Brain microvascular endothelial cell (primary cell): ENCODE measurements around the gene STK32B.
A peak's percentile ranks its signal among the peaks of the same experiment; 100 is the strongest.

Experiments used
- DNase-seq: peaks from one replicate; pipeline ENCODE4 v3.0.0-alpha.2; 2020
- H3K27ac ChIP-seq: fragments of 250-450 bp; sonication (Bioruptor Pico); 2 replicates; pipeline ENCODE4 v1.5.1; 2020; ENCODE audit warnings: mild to moderate bottlenecking, moderate library complexity
- H3K27me3 ChIP-seq: fragments of 250-450 bp; sonication (Bioruptor Pico); replicated peaks from 2 replicates; pipeline ENCODE4 v1.5.1; 2020; ENCODE audit warnings: mild to moderate bottlenecking
- H3K36me3 ChIP-seq: fragments of 250-450 bp; sonication (Bioruptor Pico); replicated peaks from 2 replicates; pipeline ENCODE4 v1.5.1; 2020; ENCODE audit warnings: mild to moderate bottlenecking
- H3K4me3 ChIP-seq: 2 replicates; pipeline ENCODE4 v1.5.1; 2011; ENCODE audit warnings: low read depth, mild to moderate bottlenecking, control low read depth, low read length, moderate library complexity
- in situ Hi-C: cut with HindIII; loops from 2 replicates; pipeline ENCODE4 v1.10.0; 2017; ENCODE audit warnings: low sequenced_read_pairs, low pct_ligation_motif_present
- TF ChIP-seq, protein P1 (sequence below): IDR thresholded peaks from 2 replicates; pipeline ENCODE4 v1.5.1; 2011; ENCODE audit warnings: low read depth, mild to moderate bottlenecking, moderate library complexity, low read length, control low read depth, inconsistent platforms; ENCODE audit errors: missing control alignments

Gene STK32B

DNA sequence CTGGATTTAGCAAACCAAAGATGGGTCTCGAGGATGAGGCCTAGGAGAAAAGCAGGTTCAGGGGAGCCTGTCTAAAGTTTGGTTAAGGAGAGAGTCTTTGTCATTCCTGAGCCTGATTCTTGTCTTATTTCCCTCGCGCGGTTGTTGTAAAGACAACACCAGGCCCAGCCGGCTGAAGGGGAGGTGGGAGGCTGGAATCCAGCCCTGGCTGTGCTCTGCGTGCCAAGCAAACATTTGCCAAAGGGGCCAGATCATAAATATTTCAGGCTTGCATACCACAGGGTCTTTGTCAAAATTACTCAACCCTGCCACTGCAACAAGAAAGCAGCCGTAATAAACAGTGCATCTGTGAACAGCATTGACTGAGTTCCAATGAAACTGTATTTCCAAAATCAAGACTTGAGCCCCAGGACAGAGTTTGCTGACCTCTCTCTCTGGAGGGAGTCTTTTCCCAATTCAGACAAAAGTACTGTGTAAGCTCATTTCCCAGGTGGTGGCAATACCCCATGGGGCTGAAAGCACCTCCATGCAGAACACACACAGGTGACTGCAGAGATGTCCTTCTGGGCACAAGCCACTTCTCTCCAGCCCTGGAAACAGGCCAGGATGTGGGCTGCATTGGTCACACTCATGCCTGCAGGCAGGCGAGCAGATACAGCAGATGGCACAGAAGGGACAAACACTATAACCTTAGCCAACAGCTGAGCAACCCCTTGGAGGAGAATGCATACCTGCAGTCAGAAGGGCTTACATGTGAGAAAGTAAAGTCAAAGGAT, 320.3 kb downstream of the STK32B start:
- H3K27me3 ChIP-seq: no peaks in the 10 kb centered on the region
- H3K27ac ChIP-seq: peak overlapping the region; percentile 49
- peak; percentile 65 for DNase-seq
- TF ChIP-seq, protein P1, sequence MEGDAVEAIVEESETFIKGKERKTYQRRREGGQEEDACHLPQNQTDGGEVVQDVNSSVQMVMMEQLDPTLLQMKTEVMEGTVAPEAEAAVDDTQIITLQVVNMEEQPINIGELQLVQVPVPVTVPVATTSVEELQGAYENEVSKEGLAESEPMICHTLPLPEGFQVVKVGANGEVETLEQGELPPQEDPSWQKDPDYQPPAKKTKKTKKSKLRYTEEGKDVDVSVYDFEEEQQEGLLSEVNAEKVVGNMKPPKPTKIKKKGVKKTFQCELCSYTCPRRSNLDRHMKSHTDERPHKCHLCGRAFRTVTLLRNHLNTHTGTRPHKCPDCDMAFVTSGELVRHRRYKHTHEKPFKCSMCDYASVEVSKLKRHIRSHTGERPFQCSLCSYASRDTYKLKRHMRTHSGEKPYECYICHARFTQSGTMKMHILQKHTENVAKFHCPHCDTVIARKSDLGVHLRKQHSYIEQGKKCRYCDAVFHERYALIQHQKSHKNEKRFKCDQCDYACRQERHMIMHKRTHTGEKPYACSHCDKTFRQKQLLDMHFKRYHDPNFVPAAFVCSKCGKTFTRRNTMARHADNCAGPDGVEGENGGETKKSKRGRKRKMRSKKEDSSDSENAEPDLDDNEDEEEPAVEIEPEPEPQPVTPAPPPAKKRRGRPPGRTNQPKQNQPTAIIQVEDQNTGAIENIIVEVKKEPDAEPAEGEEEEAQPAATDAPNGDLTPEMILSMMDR: no peak
- no peaks in the 10 kb centered on the region for H3K36me3 ChIP-seq
- in situ Hi-C loops: no loop called here
- no peak overlapping the region for H3K4me3 ChIP-seq

DNA sequence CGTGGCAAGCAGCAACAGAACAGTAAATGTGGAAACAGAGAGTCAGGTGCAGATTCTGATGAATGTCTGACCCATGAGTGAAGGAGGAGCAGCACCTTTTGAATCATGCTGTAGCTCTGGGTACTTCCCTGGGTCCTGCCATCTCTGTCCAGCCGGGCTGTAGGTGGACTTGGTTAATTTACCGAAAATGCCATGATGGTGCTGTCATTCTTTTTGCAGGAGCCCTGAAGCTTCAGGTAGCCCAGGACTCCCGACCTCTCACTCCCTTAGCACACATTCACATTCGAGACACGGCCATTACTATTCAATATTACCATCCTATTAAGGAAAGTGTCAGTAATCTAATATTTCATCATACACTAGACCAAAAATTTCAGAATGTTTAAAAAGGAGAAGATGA, 320.9 kb downstream of the STK32B start:
- no peaks in the 10 kb centered on the region for H3K36me3 ChIP-seq
- H3K4me3 ChIP-seq: no peak overlapping the region
- DNase-seq: no peak
- no peak overlapping the region for H3K27ac ChIP-seq
- no peaks in the 10 kb centered on the region for H3K27me3 ChIP-seq
- in situ Hi-C loops: no loop called here
- TF ChIP-seq, protein P1: no peak

GRCh38 chr4:5373327-5373726, 322.0 kb downstream of the STK32B start:
- in situ Hi-C loops: no loop called here
- Histone ChIP-seq H3K36me3 (no peaks in the 10 kb centered on the region), H3K27ac (no peak overlapping the region), H3K27me3 (no peaks in the 10 kb centered on the region), H3K4me3 (no peak overlapping the region)
- TF ChIP-seq, protein P1: no peak
- no peak for DNase-seq

DNA sequence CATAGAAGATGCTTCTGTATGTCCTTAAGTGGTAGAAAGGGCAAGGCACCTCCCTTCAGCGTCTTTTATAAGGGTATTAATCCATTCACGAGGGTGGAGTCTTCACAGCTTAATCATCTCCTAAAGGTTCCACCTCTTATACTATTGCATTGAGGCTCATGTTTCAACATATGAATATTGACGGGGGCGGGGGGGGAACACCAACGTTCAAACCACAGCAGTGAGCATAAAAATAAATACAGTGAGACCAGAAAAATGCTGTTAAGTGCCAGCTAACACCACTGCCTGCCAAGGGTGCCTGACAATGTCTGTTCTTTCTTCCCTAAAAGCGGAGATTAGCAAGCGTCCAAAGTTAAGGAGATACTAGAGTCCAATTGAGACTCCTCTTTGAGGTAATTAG, 323.3 kb downstream of the STK32B start:
- Histone ChIP-seq H3K4me3 (no peak overlapping the region), H3K27me3 (no peaks in the 10 kb centered on the region), H3K36me3 (no peaks in the 10 kb centered on the region), H3K27ac (no peak overlapping the region)
- in situ Hi-C loops: no loop called here
- TF ChIP-seq, protein P1: no peak
- DNase-seq: no peak

- in situ Hi-C loops: no loop called here
- DNase-seq: no peak
- Histone ChIP-seq H3K27me3 (no peaks in the 10 kb centered on the region), H3K27ac (no peak overlapping the region), H3K36me3 (no peaks in the 10 kb centered on the region), H3K4me3 (no peak overlapping the region)
- TF ChIP-seq, protein P1: no peak
Measured at GRCh38 chr4:5374994-5375393, 323.7 kb downstream of the STK32B start.

- TF ChIP-seq, protein P1: no peak
- Histone ChIP-seq H3K27me3 (no peaks in the 10 kb centered on the region), H3K36me3 (no peaks in the 10 kb centered on the region), H3K27ac (no peak overlapping the region), H3K4me3 (no peak overlapping the region)
- in situ Hi-C loops: no loop called here
- no peak for DNase-seq
Measured at GRCh38 chr4:5376015-5376414, 324.7 kb downstream of the STK32B start.
